ENCODE results near the gene TMEM255B.

TMEM255B gene

GRCh38 chr13:113764793-113765563, 6.0 kb downstream of the TMEM255B start:
- intact Hi-C loops (cut with DNase I) = no loop called here
- DNase-seq = no peak

- no peak for DNase-seq
- intact Hi-C loops (cut with DNase I) = no loop called here
Measured at GRCh38 chr13:113765564-113765910, 6.5 kb downstream of the TMEM255B start.

- DNase-seq = no peak
- intact Hi-C loops (cut with DNase I) = no loop called here
Measured at GRCh38 chr13:113766035-113766800, 7.2 kb downstream of the TMEM255B start.

- no peak for DNase-seq
- intact Hi-C loops (cut with DNase I) = no loop called here
Measured at GRCh38 chr13:113767366-113767765, 8.3 kb downstream of the TMEM255B start.

DNA sequence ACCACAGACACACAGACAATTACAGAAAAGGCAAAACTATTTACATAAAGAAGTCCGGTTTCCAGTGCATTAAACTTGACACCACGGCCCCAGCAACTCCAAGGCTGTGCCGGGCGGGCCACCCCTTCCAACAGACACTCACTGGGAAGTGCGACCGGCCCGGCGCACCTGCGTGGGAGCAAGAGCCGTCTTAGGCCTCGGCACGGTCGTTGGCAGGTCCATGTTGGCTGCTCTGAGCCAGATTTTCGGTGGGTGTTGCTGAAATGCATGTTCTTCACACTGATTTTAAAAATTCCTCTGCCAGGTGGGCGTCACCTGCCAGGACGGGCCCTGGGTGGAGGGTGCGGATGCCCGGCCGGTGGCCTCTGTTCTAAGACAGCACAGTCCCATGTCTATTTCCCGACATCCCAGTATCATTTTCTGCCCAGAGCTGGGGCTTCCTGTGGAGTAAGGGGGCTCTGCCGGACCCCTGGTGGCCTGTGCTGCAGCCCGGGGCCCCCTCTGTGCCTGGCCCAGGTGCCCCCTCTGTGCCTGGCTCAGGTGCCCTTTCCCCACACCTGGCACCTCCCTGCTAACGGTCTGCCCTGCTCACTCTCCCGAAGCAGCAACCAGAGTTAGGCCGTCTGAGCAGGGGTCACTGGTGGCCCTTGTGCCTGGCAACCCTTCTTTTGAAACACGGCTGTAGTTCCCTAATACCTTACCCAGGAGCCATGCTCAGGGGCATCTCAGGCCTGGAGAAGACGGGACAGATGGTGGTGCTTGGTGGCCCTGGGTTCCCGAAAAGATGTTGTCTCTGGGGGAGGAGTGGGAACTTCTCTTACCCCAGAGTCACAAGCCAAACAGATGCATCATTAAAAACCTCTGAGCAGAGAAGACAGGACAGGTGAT, 9.2 kb downstream of the TMEM255B start:
- intact Hi-C loops (cut with DNase I) = no loop called here

GRCh38 chr13:113769106-113769505, 10.1 kb downstream of the TMEM255B start:
- no peak for DNase-seq
- intact Hi-C loops (cut with DNase I) = no loop called here

More for the DNA sequence above, 9.2 kb downstream of the TMEM255B start:
- DNase-seq = no peak

- no peak for DNase-seq
- intact Hi-C loops (cut with DNase I) = no loop called here
Measured at GRCh38 chr13:113769881-113770280, 10.9 kb downstream of the TMEM255B start.

GRCh38 chr13:113770441-113770840, 11.4 kb downstream of the TMEM255B start:
- DNase-seq = no peak
- intact Hi-C loops (cut with DNase I) = no loop called here

DNA sequence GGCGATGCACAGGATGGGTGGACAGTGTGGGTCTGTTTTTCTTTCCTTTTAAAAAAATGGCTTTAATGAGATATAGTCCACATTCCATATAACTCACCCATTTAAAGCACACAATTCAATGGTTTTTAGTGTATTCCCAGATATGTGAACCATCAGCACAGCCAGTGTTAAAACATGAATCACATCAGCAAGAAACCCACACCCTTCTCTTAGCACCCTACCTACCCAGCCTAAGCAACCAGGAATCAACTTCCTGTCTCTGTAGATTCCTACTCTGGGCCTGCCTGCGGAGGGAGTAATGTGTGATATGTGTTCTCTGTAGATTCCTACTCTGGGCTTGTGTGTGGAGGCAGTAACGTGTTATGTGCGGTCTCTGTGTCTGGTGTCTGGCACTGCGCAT, 11.9 kb downstream of the TMEM255B start:
- no peak for DNase-seq
- intact Hi-C loops (cut with DNase I) = no loop called here

DNA sequence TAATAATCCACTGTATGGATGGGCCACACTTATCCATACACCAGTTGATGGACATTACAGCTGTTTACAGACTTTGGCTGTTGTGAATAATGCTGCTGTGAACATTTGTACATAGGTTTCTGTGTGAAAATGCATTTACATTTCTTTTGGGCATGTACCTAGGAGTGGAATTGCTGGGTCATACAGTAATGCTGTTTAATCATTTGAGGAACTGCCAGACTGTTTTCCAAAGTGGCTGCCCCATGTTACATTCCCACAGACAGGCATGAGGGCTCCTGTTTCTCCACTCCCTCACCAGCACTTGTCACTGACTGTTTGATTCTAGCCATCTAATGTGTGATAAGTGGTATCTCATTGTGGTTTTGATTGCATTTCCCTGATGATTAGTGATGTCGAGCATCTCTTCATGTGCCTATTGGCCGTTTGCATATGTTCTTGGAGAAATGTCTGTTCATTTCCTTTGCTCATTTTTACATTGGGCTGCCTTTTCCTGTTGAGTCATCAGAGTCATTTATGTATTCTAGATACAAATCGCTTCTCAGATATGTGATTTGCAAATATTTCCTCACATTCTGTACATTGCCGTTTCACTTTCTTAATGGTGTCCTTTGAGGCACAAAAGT, 12.8 kb downstream of the TMEM255B start:
- no peak for DNase-seq
- intact Hi-C loops (cut with DNase I) = no loop called here

- intact Hi-C loops (cut with DNase I) = no loop called here
- DNase-seq = no peak
Measured at GRCh38 chr13:113774177-113775107, 15.4 kb downstream of the TMEM255B start.

DNA sequence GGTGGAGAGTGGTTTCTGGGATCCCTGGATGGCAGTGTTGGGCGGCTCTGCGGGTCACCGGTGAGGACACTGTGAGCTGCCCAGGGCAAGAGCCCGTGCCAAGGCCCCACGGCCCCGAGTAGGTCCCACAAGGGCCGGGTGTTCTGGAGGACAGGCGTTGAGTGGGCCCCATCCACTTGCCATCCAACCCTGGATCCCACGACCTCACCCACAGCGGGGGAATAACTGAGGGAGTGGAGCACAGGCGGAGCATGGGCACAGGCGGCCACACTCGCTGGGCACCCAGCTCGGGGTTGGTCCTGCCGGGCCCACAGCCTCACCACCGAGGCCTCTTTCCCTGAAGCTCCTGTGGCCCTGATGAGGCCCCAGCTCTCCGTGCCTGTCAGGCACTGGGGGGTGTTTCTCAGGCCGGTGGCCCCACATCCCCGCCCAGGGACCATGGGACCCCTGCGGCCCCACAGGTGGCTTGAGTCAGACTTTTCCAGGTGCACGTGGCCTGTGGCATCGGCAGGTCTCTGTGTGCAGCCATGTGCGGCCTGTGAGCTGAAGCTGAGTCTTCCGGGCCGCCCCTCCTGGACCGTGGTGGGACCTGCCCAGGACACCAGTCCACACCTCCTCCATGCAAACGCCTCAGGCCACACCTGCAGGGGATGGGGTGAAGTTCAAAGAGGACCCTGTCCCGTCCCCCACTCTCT, 16.6 kb downstream of the TMEM255B start:
- intact Hi-C loops (cut with DNase I) = no loop called here
- DNase-seq = peak in 1 of 10 donors; percentile 80

- intact Hi-C loops (cut with DNase I) = no loop called here
- peak in 1 of 10 donors; percentile 81 for DNase-seq
Measured at GRCh38 chr13:113776231-113777125, 17.5 kb downstream of the TMEM255B start.

GRCh38 chr13:113777311-113778260, 18.6 kb downstream of the TMEM255B start:
- peak in 1 of 10 donors; percentile 82 for DNase-seq
- intact Hi-C loops (cut with DNase I) = no loop called here

DNA sequence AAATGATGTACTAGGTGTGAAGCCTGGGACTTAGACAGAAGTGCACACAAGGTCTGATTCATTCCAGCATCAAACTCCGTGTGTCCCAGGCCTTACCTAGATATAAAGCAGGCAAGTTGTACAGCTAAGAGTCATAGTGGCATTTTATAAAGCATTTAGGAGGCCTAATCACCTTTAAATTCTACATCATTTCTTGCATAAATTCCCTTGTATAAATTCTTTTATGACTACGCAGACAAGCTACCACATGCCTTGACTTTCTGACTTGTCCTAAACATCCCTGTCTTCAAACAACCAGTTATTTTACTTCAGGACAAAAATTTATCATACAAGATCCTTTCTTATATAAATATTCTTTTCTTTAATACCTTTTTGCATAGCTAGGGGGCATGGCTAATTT, 22.5 kb downstream of the TMEM255B start:
- no peak for DNase-seq
- intact Hi-C loops (cut with DNase I) = no loop called here

DNA sequence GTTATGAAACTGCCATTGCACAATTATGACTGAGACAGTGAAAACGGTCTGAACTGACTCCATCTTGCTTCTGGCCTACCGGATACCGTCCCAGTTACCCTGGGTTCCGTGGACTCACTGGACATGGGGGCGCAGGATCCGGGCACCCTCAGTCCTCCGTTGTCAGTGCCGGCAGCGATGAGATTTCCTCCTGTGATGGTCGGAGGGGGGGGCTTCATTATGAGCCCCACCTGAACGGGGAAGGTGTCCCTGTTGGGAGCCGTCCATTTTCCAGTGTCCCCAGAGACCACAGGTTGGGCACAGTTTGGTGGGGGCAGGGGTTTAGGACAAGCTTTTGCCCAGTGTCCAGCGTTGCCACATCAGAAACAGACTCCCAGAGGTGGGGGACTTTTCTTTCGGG, 23.4 kb downstream of the TMEM255B start:
- intact Hi-C loops (cut with DNase I) = no loop called here
- peak in 1 of 10 donors; percentile 73 for DNase-seq

All from posterior cingulate gyrus (tissue), 11 donors.